IMR-90 (cell line): ENCODE data around the gene IGFBP5. TPM values are rescaled to one million over a fixed set of nuclear protein-coding genes. Genes with fewer than 3 reads are reported as not detected.

ENCODE experiments used
- ATAC-seq: fragments of 200-7000 bp; cut with Tn5 transposase; 2 replicates; pipeline ENCODE4 v1.9.1; 2020; ENCODE audit warnings: low read depth, mild to moderate bottlenecking, moderate library complexity
- BruUV-seq: library from RNA; stranded (reverse); fragments of 400-500 nt; replicated peaks from 2 replicates; lab custom pipeline; 2021; lab: Mats Ljungman, UMichigan
- CTCF ChIA-PET: fragments of 300-600 bp; formaldehyde crosslinking; extraction: SDS; loops from one replicate; lab custom pipeline; 2021; ENCODE audit warnings: antibody characterized with exemption; lab: Yijun Ruan, JAX
- POLR2A ChIA-PET: fragments of 300-600 bp; sonication (Branson Sonifier 250); formaldehyde crosslinking; loops from one replicate; lab custom pipeline; 2022; ENCODE audit warnings: antibody characterized with exemption; ENCODE audit not compliant: unreplicated experiment; lab: Charles Lee
- DNase-seq: peaks from one replicate; pipeline ENCODE4 v3.0.0; 2013
- H2AFZ ChIP-seq: replicated peaks from 2 replicates; pipeline ENCODE3; 2013; ENCODE audit warnings: low read length, mild to moderate bottlenecking; ENCODE audit not compliant: poor library complexity
- H2AK5ac ChIP-seq: 2 replicates; pipeline ENCODE4 v1.6.1; 2013; ENCODE audit warnings: low read depth, low read length, inconsistent platforms
- H2AK9ac ChIP-seq: replicated peaks from 2 replicates; pipeline ENCODE3; 2013; ENCODE audit warnings: mild to moderate bottlenecking, low read depth, low read length, moderate library complexity; ENCODE audit not compliant: poor library complexity
- H2BK120ac ChIP-seq: 2 replicates; pipeline ENCODE4 v1.6.1; 2013; ENCODE audit warnings: low read depth, low read length, inconsistent platforms
- H2BK15ac ChIP-seq: 3 replicates; pipeline ENCODE4 v1.6.1; 2013; ENCODE audit warnings: low read depth, low read length, inconsistent platforms
- H2BK20ac ChIP-seq: 2 replicates; pipeline ENCODE4 v1.6.1; 2013; ENCODE audit warnings: low read depth, mild to moderate bottlenecking, inconsistent platforms, low read length, moderate library complexity
- H2BK5ac ChIP-seq: 2 replicates; pipeline ENCODE4 v1.6.1; 2013; ENCODE audit warnings: mild to moderate bottlenecking, low read depth, low read length, inconsistent platforms; ENCODE audit not compliant: poor library complexity, severe bottlenecking
- H3K14ac ChIP-seq: replicated peaks from 2 replicates; pipeline ENCODE4 v1.6.1; 2013; ENCODE audit warnings: low read depth, low read length, inconsistent platforms
- H3K18ac ChIP-seq: 2 replicates; pipeline ENCODE4 v1.6.1; 2013; ENCODE audit warnings: low read depth, low read length, control low read depth
- H3K23ac ChIP-seq: 2 replicates; pipeline ENCODE4 v1.6.1; 2013; ENCODE audit warnings: low read depth, low read length, inconsistent platforms
- H3K27ac ChIP-seq: 2 replicates; pipeline ENCODE4 v1.5.1; 2013; ENCODE audit warnings: mild to moderate bottlenecking, control low read depth, low read length; ENCODE audit not compliant: insufficient read depth
- H3K27me3 ChIP-seq: 2 replicates; pipeline ENCODE4 v1.6.1; 2013; ENCODE audit warnings: low read length; ENCODE audit not compliant: control insufficient read depth, insufficient read depth
- H3K36me3 ChIP-seq: 2 replicates; pipeline ENCODE4 v1.6.1; 2013; ENCODE audit warnings: low read length, mixed read lengths; ENCODE audit not compliant: control insufficient read depth, insufficient read depth
- H3K4ac ChIP-seq: 2 replicates; pipeline ENCODE4 v1.6.1; 2013; ENCODE audit warnings: low read depth, low read length, inconsistent platforms
- H3K4me1 ChIP-seq: 2 replicates; pipeline ENCODE4 v1.6.1; 2013; ENCODE audit warnings: low read length, mixed read lengths; ENCODE audit not compliant: control insufficient read depth, insufficient read depth
- H3K4me2 ChIP-seq: 2 replicates; pipeline ENCODE4 v1.6.1; 2013; ENCODE audit warnings: low read depth, mild to moderate bottlenecking, control low read depth, low read length, moderate library complexity
- H3K4me3 ChIP-seq: 2 replicates; pipeline ENCODE4 v1.5.1; 2013; ENCODE audit warnings: low read depth, mild to moderate bottlenecking, control low read depth, low read length, moderate library complexity; ENCODE audit not compliant: insufficient read depth
- H3K56ac ChIP-seq: 2 replicates; pipeline ENCODE4 v1.6.1; 2013; ENCODE audit warnings: low read length, inconsistent platforms; ENCODE audit not compliant: insufficient read depth; ENCODE audit errors: extremely low read depth
- H3K79me1 ChIP-seq, 2 experiments: 2 replicates each; pipeline ENCODE4 v1.6.1; 2013; ENCODE audit warnings: low read length in 2 of 2, inconsistent platforms in 1 of 2, low read depth in 1 of 2
- H3K9ac ChIP-seq: 2 replicates; pipeline ENCODE4 v1.6.1; 2013; ENCODE audit warnings: low read depth, low read length, control low read depth
- H3K9me1 ChIP-seq: 2 replicates; pipeline ENCODE4 v1.6.1; 2013; ENCODE audit warnings: low read length, inconsistent platforms; ENCODE audit not compliant: insufficient read depth
- H3K9me3 ChIP-seq: 2 replicates; pipeline ENCODE4 v1.6.1; 2013; ENCODE audit warnings: low read length; ENCODE audit not compliant: control insufficient read depth, insufficient read depth
- H4K20me1 ChIP-seq: 2 replicates; pipeline ENCODE4 v1.6.1; 2013; ENCODE audit warnings: low read length, inconsistent platforms; ENCODE audit not compliant: insufficient read depth
- H4K5ac ChIP-seq: 2 replicates; pipeline ENCODE4 v1.6.1; 2013; ENCODE audit warnings: mild to moderate bottlenecking, low read depth, low read length, control low read depth
- H4K8ac ChIP-seq, 2 experiments: 2 replicates each; pipeline ENCODE4 v1.6.1; 2013; ENCODE audit warnings: low read depth in 2 of 2, low read length in 2 of 2, control low read depth in 1 of 2, inconsistent platforms in 1 of 2
- H4K91ac ChIP-seq: 2 replicates; pipeline ENCODE4 v1.6.1; 2013; ENCODE audit warnings: low read depth, low read length, inconsistent platforms; ENCODE audit not compliant: insufficient read depth
- CEBPB ChIP-seq: IDR thresholded peaks from 2 replicates; pipeline ENCODE4 v1.6.1; 2012; ENCODE audit warnings: low read depth, low read length, improper control_type of control experiment
- CHD1 ChIP-seq: IDR thresholded peaks from 2 replicates; pipeline ENCODE4 v1.6.1; 2012; ENCODE audit warnings: low read depth, low read length, improper control_type of control experiment
- MAFK ChIP-seq: IDR thresholded peaks from 2 replicates; pipeline ENCODE4 v1.6.1; 2012; ENCODE audit warnings: low read depth, low read length, improper control_type of control experiment
- MAZ ChIP-seq: IDR thresholded peaks from 2 replicates; pipeline ENCODE4 v1.6.1; 2012; ENCODE audit warnings: low read depth, mild to moderate bottlenecking, low read length, improper control_type of control experiment, moderate library complexity, borderline replicate concordance
- NFE2L2 ChIP-seq: fragments of 150-350 bp; IDR thresholded peaks from 2 replicates; pipeline ENCODE4 v1.6.1; 2016; ENCODE audit warnings: low read depth, mild to moderate bottlenecking, low read length
- RAD21 ChIP-seq: IDR thresholded peaks from 2 replicates; pipeline ENCODE4 v1.6.1; 2012; ENCODE audit warnings: low read length, improper control_type of control experiment
- RCOR1 ChIP-seq: IDR thresholded peaks from 2 replicates; pipeline ENCODE4 v1.6.1; 2012; ENCODE audit warnings: mild to moderate bottlenecking, low read length, improper control_type of control experiment; ENCODE audit not compliant: insufficient replicate concordance
- SMC3 ChIP-seq: fragments of 150-350 bp; IDR thresholded peaks from 2 replicates; pipeline ENCODE4 v1.6.1; 2016; ENCODE audit warnings: low read depth, mild to moderate bottlenecking, antibody characterized with exemption, low read length, moderate library complexity
- USF2 ChIP-seq: fragments of 150-350 bp; IDR thresholded peaks from 2 replicates; pipeline ENCODE4 v1.6.1; 2017; ENCODE audit warnings: mild to moderate bottlenecking, antibody characterized with exemption, low read length, low read depth
- WGBS, 2 experiments: methylation state at CpG; one replicate each; pipeline versions ENCODE4 v1.1.5 to v1.1.7; 2013; ENCODE audit warnings: missing lambda C conversion rate in 2 of 2; ENCODE audit not compliant: insufficient read length in 1 of 2; ENCODE audit errors: extremely low coverage in 2 of 2; 5-methylcytosine and 5-hydroxymethylcytosine counted together
- dilution Hi-C: fragments of 300-500 bp; cut with HindIII; formaldehyde crosslinking; loops from one replicate; pipeline ENCODE4 v1.14.3; 2018; ENCODE audit warnings: low sequenced_read_pairs; ENCODE audit not compliant: unreplicated experiment
- in situ Hi-C: fragments of 300-500 bp; cut with MboI; formaldehyde crosslinking; loops from 3 replicates; pipeline ENCODE4 v1.14.3; 2019; ENCODE audit warnings: low sequenced_read_pairs, inconsistent platforms, mixed read lengths
- intact Hi-C: fragments of 100-400 bp; cut with micrococcal nuclease; formaldehyde crosslinking; loops from 2 replicates; pipeline ENCODE4 v1.10.0; 2022
- polyA plus RNA-seq, 3 experiments: library from polyadenylated mRNA; depleted of rRNA; stranded (reverse); fragments of >200 nt; gene quantifications; 2 replicates each; pipeline ENCODE4 v1.2.3, GENCODE V29; 2012; ENCODE audit warnings: low replicate concordance in 1 of 3
- total RNA-seq: library from RNA; depleted of rRNA; stranded (reverse); fragments of >200 nt; gene quantifications from 2 replicates; pipeline ENCODE4 v1.2.3, GENCODE V29; 2012

The IGFBP5 gene
- total and polyA plus RNA-seq, 2 of the 4 experiments (the other 2 are of a cell fraction): 392 to 1,339 TPM

GRCh38 chr2:216681683-216682082 is 13.7 kb downstream of the IGFBP5 start:
- CTCF ChIA-PET: interaction anchor here (0.7 to 1.7 kb wide), 6 partner anchors 12 to 1032 kb away, joined by 3 to 5 read pairs (median 3); no protein-coding TSS in a partner anchor

More at GRCh38 chr2:216681683-216682082, 13.7 kb downstream of the IGFBP5 start:
- H2BK120ac ChIP-seq: no peak overlapping the region
- WGBS, 2 experiments: no CpG with 5 or more reads among the region's 2 CpGs
- H4K91ac ChIP-seq: no peak overlapping the region
- BruUV-seq: no TSS peak
- H2AFZ ChIP-seq: no peak overlapping the region
- peaks cover 27% of the 10 kb centered on the region for H3K9me1 ChIP-seq
- in situ Hi-C loops: no loop called here
- no peak overlapping the region for H3K4me2 ChIP-seq
- no peak overlapping the region for H3K14ac ChIP-seq
- peak; percentile 16 for DNase-seq
- ATAC-seq: no peak
- no peak overlapping the region for H2AK5ac ChIP-seq
- H2BK5ac ChIP-seq: no peak overlapping the region
- no peak overlapping the region for H3K9ac ChIP-seq
- dilution Hi-C loops: loop anchor here (25.0 kb wide), 2 partner anchors 481 to 831 kb away; no protein-coding TSS in a partner anchor
- no peak overlapping the region for H2AK9ac ChIP-seq
- peaks cover 0 to 91% of the 10 kb centered on the region in 2 experiments; a peak in 2 of 4 replicates for H3K79me1 ChIP-seq
- intact Hi-C loops: no loop called here
- no peak overlapping the region for H3K56ac ChIP-seq
- no peak for TF ChIP-seq CEBPB
- TF ChIP-seq CHD1: no peak
- TF ChIP-seq RCOR1: no peak
- TF ChIP-seq NFE2L2: no peak
- no peak for TF ChIP-seq RAD21
- TF ChIP-seq MAFK: no peak
- no peak for TF ChIP-seq MAZ
- no peak for TF ChIP-seq USF2
- TF ChIP-seq SMC3: no peak
- H3K4ac ChIP-seq: no peak overlapping the region
- POLR2A ChIA-PET: interaction anchor here (0.9 kb wide), 1 partner anchor 14 kb away, joined by 3 read pairs; the partner anchor contains the start of gene IGFBP5
- H3K9me3 ChIP-seq: no peaks in the 10 kb centered on the region
- H3K18ac ChIP-seq: no peak overlapping the region
- no peak overlapping the region for H4K5ac ChIP-seq
- H2BK15ac ChIP-seq: no peak overlapping the region
- H4K8ac ChIP-seq: no peak overlapping the region
- H3K23ac ChIP-seq: no peak overlapping the region
- no peaks in the 10 kb centered on the region for H3K27me3 ChIP-seq
- no peak overlapping the region; the same call in 1 of the 2 replicates for H3K27ac ChIP-seq
- H2BK20ac ChIP-seq: no peak overlapping the region
- H3K4me3 ChIP-seq: no peak overlapping the region
- peaks cover 99% of the 10 kb centered on the region for H4K20me1 ChIP-seq
- peaks cover 90% of the 10 kb centered on the region for H3K36me3 ChIP-seq
- H3K4me1 ChIP-seq: peaks cover 4% of the 10 kb centered on the region; the same call in 1 of the 2 replicates
